K562 (cell line): ENCODE results near the gene POLRMT. TPM values are rescaled to one million over a fixed set of nuclear protein-coding genes. Genes with fewer than 3 reads are reported as not detected.

Experiments used
- ATAC-seq: fragments of 200-7000 bp; cut with Tn5 transposase; 3 replicates; pipeline ENCODE4 v1.9.1; 2020; ENCODE audit warnings: moderate library complexity
- BruUV-seq: library from RNA; stranded (reverse); fragments of 400-500 nt; replicated peaks from 2 replicates; lab custom pipeline; 2021; lab: Mats Ljungman, UMichigan
- CTCF ChIA-PET: fragments of 300-600 bp; formaldehyde crosslinking; extraction: SDS; loops from one replicate; lab custom pipeline; 2021; ENCODE audit warnings: low intra/inter-chr PET ratio; lab: Yijun Ruan, JAX
- POLR2A ChIA-PET: fragments of 300-600, 350-650 bp; sonication (Branson Sonifier 250); formaldehyde crosslinking; extraction: SDS; loops from one replicate; lab custom pipeline; 2021; ENCODE audit warnings: antibody characterized with exemption, inconsistent platforms; lab: Yijun Ruan, JAX
- DNase-seq, 4 experiments: peaks; one replicate each; pipeline versions ENCODE4 v3.0.0 to v3.0.0-alpha.2; 2011 to 2018; ENCODE audit warnings: low spot score in 3 of 4, mixed read lengths in 3 of 4; ENCODE audit errors: extremely low read depth in 1 of 4
- FAIRE-seq: peaks from 2 replicates; lab custom pipeline; 2011; peaks lifted over from hg19 to GRCh38; lab: Jason Lieb, UNC
- H2AFZ ChIP-seq: 2 replicates; pipeline ENCODE4 v1.6.0; 2011; ENCODE audit warnings: low read depth, low read length, control low read depth, inconsistent platforms
- H3K27ac ChIP-seq: fragments of 200-600 bp; 3 replicates; pipeline ENCODE4 v1.8.0; 2011; ENCODE audit warnings: low read depth, mild to moderate bottlenecking, control low read depth, inconsistent platforms, low read length, moderate library complexity, mixed read lengths; ENCODE audit errors: extremely low read depth
- H3K27me3 ChIP-seq, 2 experiments: fragments of 300-600 bp in 1 of 2; 2 replicates in 1 of 2; 3 replicates in 1 of 2; pipeline versions ENCODE4 v1.6.0 to v1.8.0; 2011; ENCODE audit warnings: inconsistent platforms in 2 of 2, low read length in 2 of 2, mild to moderate bottlenecking in 1 of 2, mixed read lengths in 1 of 2, moderate library complexity in 1 of 2; ENCODE audit not compliant: control insufficient read depth in 2 of 2, insufficient read depth in 2 of 2
- H3K36me3 ChIP-seq: fragments of 300-600 bp; 3 replicates; pipeline ENCODE4 v1.8.0; 2011; ENCODE audit warnings: mild to moderate bottlenecking, low read length, inconsistent platforms; ENCODE audit not compliant: control insufficient read depth, insufficient read depth
- H3K4me1 ChIP-seq, 2 experiments: fragments of 200-600 bp in 1 of 2; replicated peaks in 1 of 2; 2 replicates in 1 of 2; 3 replicates in 1 of 2; pipeline versions ENCODE4 v1.5.1 to v1.8.0; 2011; ENCODE audit warnings: inconsistent platforms in 2 of 2, low read length in 2 of 2, mild to moderate bottlenecking in 1 of 2, mixed read lengths in 1 of 2, moderate library complexity in 1 of 2; ENCODE audit not compliant: control insufficient read depth in 2 of 2, insufficient read depth in 2 of 2
- H3K4me2 ChIP-seq: 2 replicates; pipeline ENCODE4 v1.6.1; 2011; ENCODE audit warnings: low read length, control low read depth, inconsistent platforms, mixed read lengths; ENCODE audit not compliant: insufficient read depth
- H3K4me3 ChIP-seq: fragments of 200-600 bp; sonication (generic), shearing (Covaris generic); 2 replicates; pipeline ENCODE4 v1.5.1; 2016; ENCODE audit warnings: control low read depth, inconsistent platforms
- H3K79me2 ChIP-seq: fragments of 200-600 bp; 3 replicates; pipeline ENCODE4 v1.8.0; 2011; ENCODE audit warnings: low read length, inconsistent platforms; ENCODE audit not compliant: control insufficient read depth, insufficient read depth
- H3K9ac ChIP-seq, 2 experiments: 2 replicates each; pipeline versions ENCODE4 v1.6.0 to v1.6.1; 2011; ENCODE audit warnings: low read depth in 2 of 2, low read length in 2 of 2, control low read depth in 1 of 2, inconsistent platforms in 1 of 2, mild to moderate bottlenecking in 1 of 2, mixed read lengths in 1 of 2; ENCODE audit not compliant: insufficient read depth in 1 of 2
- H3K9me1 ChIP-seq: one replicate; pipeline ENCODE4 v1.6.0; 2011; ENCODE audit warnings: inconsistent platforms, mild to moderate bottlenecking, low read length, moderate library complexity; ENCODE audit not compliant: control insufficient read depth, insufficient read depth
- H3K9me3 ChIP-seq: replicated peaks from 2 replicates; pipeline ENCODE4 v1.5.1; 2011; ENCODE audit warnings: low read depth, low read length, inconsistent platforms; ENCODE audit not compliant: control insufficient read depth, insufficient read depth
- H4K20me1 ChIP-seq: replicated peaks from 2 replicates; pipeline ENCODE4 v1.6.1; 2011; ENCODE audit warnings: low read length, inconsistent platforms, mixed read lengths; ENCODE audit not compliant: control insufficient read depth, insufficient read depth
- CEBPB ChIP-seq: fragments of 450-650 bp; IDR thresholded peaks from 2 replicates; pipeline ENCODE4 v1.6.1; 2016; ENCODE audit warnings: missing genetic modification characterization, missing compliant biosample characterization
- CEBPG ChIP-seq, 3 experiments: fragments of 200-800 bp in 1 of 3; sonication (Bioruptor generic) in 1 of 3; sonication (generic) in 1 of 3; formaldehyde crosslinking in 1 of 3; IDR thresholded peaks in 2 of 3; conservative IDR thresholded peaks in 1 of 3; 2 replicates each; pipeline versions ENCODE4 v1.6.1 to v1.8.0; 2016 to 2022; ENCODE audit warnings: missing compliant biosample characterization in 2 of 3, missing genetic modification characterization in 2 of 3, mild to moderate bottlenecking in 1 of 3, missing genetic modification reagents in 1 of 3
- CHAMP1 ChIP-seq: fragments of 450-650 bp; IDR thresholded peaks from 2 replicates; pipeline ENCODE4 v1.6.1; 2016; ENCODE audit warnings: mild to moderate bottlenecking
- CHCHD3 ChIP-seq: fragments of 250-450 bp; sonication (Bioruptor Pico); IDR thresholded peaks from 2 replicates; pipeline ENCODE4 v2.1.2; 2022; ENCODE audit warnings: mild to moderate bottlenecking
- CTCFL ChIP-seq: IDR thresholded peaks from 2 replicates; pipeline ENCODE4 v1.6.1; 2011; ENCODE audit warnings: borderline replicate concordance, low read depth, mild to moderate bottlenecking, moderate library complexity, low read length; ENCODE audit not compliant: insufficient read depth, poor library complexity, severe bottlenecking
- EP400 ChIP-seq: fragments of 450-650 bp; IDR thresholded peaks from 2 replicates; pipeline ENCODE4 v1.6.1; 2017; ENCODE audit warnings: antibody characterized with exemption, mild to moderate bottlenecking, moderate library complexity
- FOXK1 ChIP-seq: sonication (generic); formaldehyde crosslinking; IDR thresholded peaks from 2 replicates; pipeline ENCODE4 v1.8.0; 2022; ENCODE audit warnings: missing genetic modification reagents, mild to moderate bottlenecking, borderline replicate concordance
- HDAC6 ChIP-seq: IDR thresholded peaks from 2 replicates; pipeline ENCODE4 v1.6.1; 2012; ENCODE audit warnings: low read depth, mild to moderate bottlenecking, control low read depth, inconsistent platforms, low read length, moderate library complexity
- MAZ ChIP-seq, 2 experiments: fragments of 450-650 bp in 1 of 2; sonication (generic) in 1 of 2; formaldehyde crosslinking; IDR thresholded peaks in 1 of 2; conservative IDR thresholded peaks in 1 of 2; 2 replicates each; pipeline versions ENCODE4 v1.4.0 to v1.5.0; 2020; ENCODE audit warnings: mild to moderate bottlenecking in 1 of 2, missing genetic modification reagents in 1 of 2
- MTA3 ChIP-seq: fragments of 450-650 bp; formaldehyde crosslinking; IDR thresholded peaks from 2 replicates; pipeline ENCODE4 v1.6.1; 2017; ENCODE audit warnings: mild to moderate bottlenecking, borderline replicate concordance
- SMAD4 ChIP-seq: fragments of 250-450 bp; sonication (Bioruptor Pico); conservative IDR thresholded peaks from 2 replicates; pipeline ENCODE4 v1.8.0; 2021; ENCODE audit warnings: inconsistent platforms, mild to moderate bottlenecking, moderate library complexity
- U2AF2 ChIP-seq: fragments of 200-400 bp; formaldehyde crosslinking; optimal IDR thresholded peaks from 2 replicates; pipeline ENCODE3; 2017; ENCODE audit warnings: low read depth, mild to moderate bottlenecking, low read length
- WGBS: fragments of 100-300 bp; shearing (Covaris generic); methylation state at CpG from one replicate; pipeline ENCODE4 v1.1.6; 2016; ENCODE audit warnings: low coverage, mixed read lengths; ENCODE audit not compliant: insufficient coverage; ENCODE audit errors: missing lambda C conversion rate; 5-methylcytosine and 5-hydroxymethylcytosine counted together
- in situ Hi-C: fragments of 300-500 bp; cut with MboI; formaldehyde crosslinking; loops from 4 replicates; pipeline ENCODE4 v1.15.0; 2018; ENCODE audit warnings: inconsistent platforms, mixed read lengths
- intact Hi-C: fragments of 100-400 bp; cut with micrococcal nuclease; formaldehyde crosslinking; loops from 2 replicates; pipeline ENCODE4 v1.14.2; 2022
- polyA plus RNA-seq, 8 experiments: library from polyadenylated mRNA; depleted of rRNA in 4 of 8; stranded (reverse) in 5 of 8; unstranded in 3 of 8; fragments of >200 nt; fragmentation: Nextera tagmentation in 2 of 8; fragmentation: Illumina TruSeq in 1 of 8; extraction: Ambion mirVana in 2 of 8; extraction: Trizol in 1 of 8; gene quantifications; 2 replicates each; pipeline versions ENCODE4 v1.2.1 to v1.2.3, GENCODE V29; 2011 to 2014; ENCODE audit warnings: inconsistent platforms in 1 of 8, missing spikeins in 1 of 8
- total RNA-seq, 7 experiments: library from RNA; depleted of rRNA in 6 of 7; stranded (reverse); fragments of >200 nt in 6 of 7; fragmentation: Illumina TruSeq in 2 of 7; extraction: Trizol in 2 of 7; gene quantifications; 2 replicates each; pipeline versions ENCODE4 v1.2.1 to v1.2.3, GENCODE V29; 2011 to 2021; ENCODE audit warnings: low replicate concordance in 1 of 7
- TF ChIP-seq, protein P1 (sequence below): sonication (generic); formaldehyde crosslinking; IDR thresholded peaks from 2 replicates; pipeline ENCODE4 v1.8.0; 2022; ENCODE audit warnings: mild to moderate bottlenecking, missing genetic modification reagents
- TF ChIP-seq, protein P2 (sequence below): fragments of 450-650 bp; IDR thresholded peaks from 2 replicates; pipeline ENCODE4 v1.6.1; 2017; ENCODE audit warnings: antibody characterized with exemption

POLRMT gene
- total and polyA plus RNA-seq, 9 of the 15 experiments (the other 6 are each of a cell fraction or from before 2014, with no cell fraction given) = 30.3 to 144 (median 68.0) TPM

DNA sequence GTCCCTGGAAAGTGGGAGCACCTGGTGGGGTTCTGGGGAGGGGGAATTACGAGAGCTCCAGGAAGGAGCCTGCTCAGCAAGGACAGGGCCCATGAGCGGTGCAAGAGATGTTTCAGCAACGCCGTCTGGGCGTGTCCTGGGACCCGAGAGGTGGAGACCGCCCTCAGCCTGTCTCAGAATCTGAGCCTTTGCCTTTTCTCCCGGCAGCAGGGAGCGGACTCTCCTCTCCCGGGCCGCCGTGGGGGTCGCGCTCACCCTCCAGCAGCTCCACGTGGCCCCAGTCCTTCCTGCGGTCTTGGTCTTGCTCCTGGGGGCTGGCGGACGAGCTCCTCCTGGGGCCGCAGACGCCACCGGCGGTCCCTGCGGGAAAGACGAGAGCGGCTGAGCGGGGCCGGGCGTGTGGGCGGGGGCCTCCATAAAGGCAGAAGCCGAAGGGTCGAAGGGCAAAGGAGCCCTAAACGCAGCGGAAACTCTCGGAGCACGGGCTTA is 714 bp downstream of the POLRMT start:
- POLR2A ChIA-PET = interaction anchor here (0.6 to 0.7 kb wide), 2 partner anchors 20 to 217 kb away, joined by 3 read pairs; no protein-coding TSS in a partner anchor
- no TSS peak for BruUV-seq
- H3K4me1 ChIP-seq = peaks cover 0 to 54% of the 10 kb centered on the region in 2 experiments; a peak in 4 of 5 replicates
- no peaks in the 10 kb centered on the region for H4K20me1 ChIP-seq
- intact Hi-C loops = no loop called here
- 0% methylated on average over 25 of the region's 35 CpGs for WGBS
- H3K36me3 ChIP-seq = peaks cover 44% of the 10 kb centered on the region; the same call in 2 of the 3 replicates
- peak overlapping the region; percentile 87 for H3K4me2 ChIP-seq
- no peaks in the 10 kb centered on the region for H3K9me1 ChIP-seq
- in situ Hi-C loops = no loop called here
- DNase-seq (peak; percentile 71 to 82 (median 75)), FAIRE-seq (peak; percentile 81), ATAC-seq (peak; percentile 86)
- peak overlapping the region; percentile 70 for H3K4me3 ChIP-seq
- H3K9ac ChIP-seq = peak overlapping the region; percentile 88 to 95
- no peaks in the 10 kb centered on the region for H3K27me3 ChIP-seq
- CTCF ChIA-PET = no interaction called here
- H3K9me3 ChIP-seq = no peaks in the 10 kb centered on the region
- peak overlapping the region; percentile 85 for H3K27ac ChIP-seq
- H3K79me2 ChIP-seq = peaks cover 48% of the 10 kb centered on the region
- peak overlapping the region; percentile 69 for H2AFZ ChIP-seq
- TF ChIP-seq SMAD4 (0 out of 2 replicates have a peak, but pooled peaks have one; percentile 39), CHAMP1 (no peak), MTA3 (peak; percentile 22; the same call in 1 of the 2 replicates), HDAC6 (no peak), FOXK1 (no peak), U2AF2 (no peak), CTCFL (no peak), CHCHD3 (CRISPR knock-in tag) (no peak), EP400 (peak; percentile 62), CEBPG (CRISPR knock-in tag; IDR thresholded peaks at IDR 0.05) (peak; percentile 33; the same call in 1 of the 2 replicates), CEBPG (tag; conservative IDR thresholded peaks at IDR 0.05 in 1 of 2, IDR thresholded peaks at IDR 0.05 in 1 of 2) (no peak), MAZ (CRISPR knock-in tag; conservative IDR thresholded peaks at IDR 0.05 in 1 of 2, IDR thresholded peaks at IDR 0.05 in 1 of 2) (peak in 1 of 2 experiments; percentile 33; a peak in 1 of 4 replicates), CEBPB (tag) (peak; percentile 56)
- TF ChIP-seq, protein P1, sequence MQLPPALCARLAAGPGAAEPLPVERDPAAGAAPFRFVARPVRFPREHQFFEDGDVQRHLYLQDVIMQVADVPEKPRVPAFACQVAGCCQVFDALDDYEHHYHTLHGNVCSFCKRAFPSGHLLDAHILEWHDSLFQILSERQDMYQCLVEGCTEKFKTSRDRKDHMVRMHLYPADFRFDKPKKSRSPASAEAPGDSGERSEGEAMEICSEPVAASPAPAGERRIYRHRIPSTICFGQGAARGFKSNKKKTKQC (CRISPR knock-in tag) = no peak
- TF ChIP-seq, protein P2, sequence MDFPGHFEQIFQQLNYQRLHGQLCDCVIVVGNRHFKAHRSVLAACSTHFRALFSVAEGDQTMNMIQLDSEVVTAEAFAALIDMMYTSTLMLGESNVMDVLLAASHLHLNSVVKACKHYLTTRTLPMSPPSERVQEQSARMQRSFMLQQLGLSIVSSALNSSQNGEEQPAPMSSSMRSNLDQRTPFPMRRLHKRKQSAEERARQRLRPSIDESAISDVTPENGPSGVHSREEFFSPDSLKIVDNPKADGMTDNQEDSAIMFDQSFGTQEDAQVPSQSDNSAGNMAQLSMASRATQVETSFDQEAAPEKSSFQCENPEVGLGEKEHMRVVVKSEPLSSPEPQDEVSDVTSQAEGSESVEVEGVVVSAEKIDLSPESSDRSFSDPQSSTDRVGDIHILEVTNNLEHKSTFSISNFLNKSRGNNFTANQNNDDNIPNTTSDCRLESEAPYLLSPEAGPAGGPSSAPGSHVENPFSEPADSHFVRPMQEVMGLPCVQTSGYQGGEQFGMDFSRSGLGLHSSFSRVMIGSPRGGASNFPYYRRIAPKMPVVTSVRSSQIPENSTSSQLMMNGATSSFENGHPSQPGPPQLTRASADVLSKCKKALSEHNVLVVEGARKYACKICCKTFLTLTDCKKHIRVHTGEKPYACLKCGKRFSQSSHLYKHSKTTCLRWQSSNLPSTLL = no peak
